Stimulated activated CD4-positive, alpha-beta T cell treated with anti-CD3 and anti-CD28 coated beads, Interleukin-2, amount 100 ng/mL, for 4 hours (primary cell): ENCODE measurements around the gene AP1S2.
"Not testable (repeated sequence)": the region's sequence is repeated elsewhere in the genome, so short reads cannot be mapped to it uniquely, and the experiment has no call there.

Experiments
- DNase-seq: peaks from one replicate; pipeline ENCODE4 v3.0.0-alpha.2; 2020; ENCODE audit warnings: low read depth

AP1S2 gene

DNA sequence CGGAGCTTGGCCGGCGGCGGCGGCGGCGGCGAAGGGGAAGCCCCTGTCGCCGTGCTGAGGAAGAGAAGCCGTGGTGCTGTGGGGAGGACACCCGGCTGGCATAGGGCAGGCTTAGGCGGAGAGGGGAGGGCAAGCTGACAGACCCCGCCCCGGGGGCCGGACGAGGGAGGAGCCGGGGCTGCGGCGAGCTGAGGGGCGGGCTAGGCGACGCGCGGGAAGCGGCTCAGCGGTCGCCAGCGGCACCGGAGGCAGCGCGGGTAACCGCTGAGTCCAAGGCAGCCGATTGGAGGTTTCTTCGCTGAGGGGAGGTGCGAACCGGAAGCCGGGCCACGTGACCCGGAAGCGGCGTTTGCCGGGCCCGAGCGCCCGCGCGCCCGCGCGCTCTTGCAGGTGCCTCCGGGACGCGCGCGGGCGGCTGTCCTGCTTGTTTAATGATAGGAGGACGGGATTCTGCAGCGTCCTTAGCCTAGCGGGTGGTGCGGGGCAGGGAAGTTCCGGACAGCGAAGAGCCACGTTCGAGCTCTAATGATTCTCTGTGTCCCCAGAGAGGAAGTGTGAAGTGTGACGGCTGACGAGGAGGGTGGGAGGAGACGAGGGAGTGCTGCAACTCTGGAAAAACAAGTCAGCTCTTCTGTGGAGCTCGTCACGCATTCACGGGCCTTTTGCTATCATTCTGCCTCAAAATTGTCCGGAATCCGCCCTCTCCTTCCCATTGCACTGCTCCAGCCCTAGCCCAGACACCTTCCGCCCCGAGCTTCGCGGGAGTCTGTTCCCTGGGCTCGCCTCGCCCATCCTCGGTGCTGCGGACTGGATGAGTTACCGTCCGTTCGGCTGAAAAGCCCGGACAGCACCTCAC lies at the start of gene AP1S2:
Gene AP1S2 (minus strand): TSS at position 102 of the 856 bp plus-strand sequence. CDS start 2,289 bp downstream, outside the sequence.
- peak; percentile 88 for DNase-seq

DNA sequence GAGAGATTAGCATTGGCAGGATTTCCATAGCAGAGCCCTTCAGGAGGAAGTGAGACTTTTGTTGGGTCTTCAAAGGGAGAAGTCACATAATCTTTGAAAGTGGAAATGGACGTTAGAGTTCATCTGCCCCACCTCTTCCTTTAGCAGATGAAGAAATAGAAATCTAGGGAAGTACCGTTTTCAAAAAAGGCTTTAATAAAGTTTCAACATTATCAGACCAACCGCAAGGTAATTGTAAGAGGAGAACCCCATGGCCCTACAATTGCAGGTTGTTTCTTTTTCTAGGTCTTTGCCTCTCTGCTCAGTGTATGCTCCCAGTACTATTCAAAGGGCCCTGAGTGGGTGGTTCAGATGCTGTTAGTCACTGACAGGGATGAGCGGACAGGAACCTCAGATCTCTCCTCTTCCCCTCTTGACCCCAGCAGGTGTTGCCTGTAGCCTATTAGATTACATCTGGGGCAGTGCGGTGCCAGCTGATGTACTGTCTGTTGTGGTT lies 48.6 kb upstream of the AP1S2 start:
- DNase-seq: no peak

DNA sequence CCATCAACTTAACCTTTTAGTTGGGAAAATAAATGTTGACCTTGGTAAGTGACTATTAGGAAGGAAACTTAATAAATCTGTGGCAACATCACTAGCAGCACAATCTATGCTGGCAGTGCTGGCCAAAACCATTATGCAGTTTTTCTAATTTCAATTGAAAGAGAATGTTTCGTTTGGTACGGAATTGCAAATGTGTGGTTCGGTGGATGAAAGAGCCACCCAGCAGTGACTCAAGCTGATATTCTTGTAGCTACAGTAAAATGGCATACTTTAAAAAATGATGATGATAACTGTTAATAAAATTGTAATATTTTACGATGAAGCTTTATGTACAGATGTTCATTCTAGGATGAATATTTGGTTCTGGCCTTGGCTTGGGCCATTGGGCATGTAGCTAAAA lies 40.7 kb upstream of the AP1S2 start:
- DNase-seq: no peak

DNA sequence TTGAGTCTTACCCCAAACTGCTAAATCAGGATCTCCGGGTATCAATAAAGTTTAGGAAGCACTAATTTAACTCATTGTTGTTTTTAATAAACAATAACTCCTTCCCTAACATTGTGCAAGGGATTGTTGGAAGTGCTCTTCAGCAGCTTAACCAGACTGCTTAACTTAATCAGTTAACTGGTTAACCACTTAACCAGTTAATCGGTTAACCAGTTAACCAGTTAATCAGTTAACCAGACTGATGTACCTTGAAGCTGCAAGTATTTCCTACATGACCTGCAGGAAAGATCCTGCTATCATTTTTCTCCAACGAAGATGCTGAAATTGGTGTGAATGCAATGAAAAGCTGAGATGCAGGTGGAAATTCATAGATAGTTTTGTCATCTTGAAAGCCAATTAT lies 40.1 kb upstream of the AP1S2 start:
- no peak for DNase-seq

DNA sequence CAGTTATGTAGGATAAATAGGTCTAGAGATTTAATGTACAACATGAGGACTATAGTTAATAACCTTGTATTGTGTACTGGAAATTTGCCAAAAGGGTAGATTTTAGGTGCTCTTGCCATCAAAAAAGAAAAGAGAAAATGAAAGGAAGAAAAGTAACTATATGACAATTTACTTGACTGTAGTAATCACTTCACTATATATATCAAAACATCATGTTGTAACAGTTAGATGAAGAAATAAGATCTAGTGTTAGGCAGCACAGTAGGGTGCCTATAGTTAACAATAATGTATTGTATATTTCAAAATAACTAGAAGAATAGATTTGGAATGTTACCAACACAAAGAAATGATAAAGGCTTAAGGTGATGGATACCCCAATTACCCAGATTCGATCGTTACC lies 35.9 kb upstream of the AP1S2 start:
- no peak for DNase-seq

DNA sequence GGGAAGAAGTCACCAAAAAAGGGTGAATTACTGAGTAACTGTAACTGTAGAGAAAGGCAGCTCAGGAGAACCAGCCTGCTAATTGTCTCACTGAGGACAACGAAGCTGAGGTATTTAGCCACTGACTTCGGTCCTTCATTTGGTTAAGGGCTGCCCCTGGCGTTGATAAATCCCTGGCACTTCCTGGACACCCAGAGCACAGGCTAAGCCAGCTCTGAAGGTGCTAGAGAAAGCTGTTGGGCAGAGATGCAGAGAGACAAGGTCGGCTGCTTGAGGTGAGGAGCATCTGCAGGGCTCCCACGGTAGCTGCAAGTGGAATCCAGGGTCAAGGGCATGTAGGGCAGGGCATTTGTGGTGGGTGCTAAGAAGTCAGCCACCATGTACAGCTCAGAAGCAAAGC lies 33.4 kb upstream of the AP1S2 start:
- DNase-seq: no peak

DNA sequence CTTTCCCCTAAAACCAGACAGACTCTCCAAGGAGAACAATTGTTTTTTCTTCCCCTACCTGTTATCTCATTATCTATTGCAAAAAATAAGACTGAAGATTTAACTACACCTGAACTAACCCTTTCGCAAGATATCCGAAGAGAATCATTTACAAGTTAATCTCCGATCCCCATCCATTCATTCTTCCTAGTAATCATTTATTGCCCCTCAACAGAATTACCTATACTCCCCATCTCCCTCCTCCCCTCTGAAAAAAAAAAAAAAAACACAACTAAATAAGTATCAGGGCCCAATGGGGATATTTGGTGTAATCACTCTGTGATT lies 28.9 kb upstream of the AP1S2 start:
- DNase-seq: no peak

DNA sequence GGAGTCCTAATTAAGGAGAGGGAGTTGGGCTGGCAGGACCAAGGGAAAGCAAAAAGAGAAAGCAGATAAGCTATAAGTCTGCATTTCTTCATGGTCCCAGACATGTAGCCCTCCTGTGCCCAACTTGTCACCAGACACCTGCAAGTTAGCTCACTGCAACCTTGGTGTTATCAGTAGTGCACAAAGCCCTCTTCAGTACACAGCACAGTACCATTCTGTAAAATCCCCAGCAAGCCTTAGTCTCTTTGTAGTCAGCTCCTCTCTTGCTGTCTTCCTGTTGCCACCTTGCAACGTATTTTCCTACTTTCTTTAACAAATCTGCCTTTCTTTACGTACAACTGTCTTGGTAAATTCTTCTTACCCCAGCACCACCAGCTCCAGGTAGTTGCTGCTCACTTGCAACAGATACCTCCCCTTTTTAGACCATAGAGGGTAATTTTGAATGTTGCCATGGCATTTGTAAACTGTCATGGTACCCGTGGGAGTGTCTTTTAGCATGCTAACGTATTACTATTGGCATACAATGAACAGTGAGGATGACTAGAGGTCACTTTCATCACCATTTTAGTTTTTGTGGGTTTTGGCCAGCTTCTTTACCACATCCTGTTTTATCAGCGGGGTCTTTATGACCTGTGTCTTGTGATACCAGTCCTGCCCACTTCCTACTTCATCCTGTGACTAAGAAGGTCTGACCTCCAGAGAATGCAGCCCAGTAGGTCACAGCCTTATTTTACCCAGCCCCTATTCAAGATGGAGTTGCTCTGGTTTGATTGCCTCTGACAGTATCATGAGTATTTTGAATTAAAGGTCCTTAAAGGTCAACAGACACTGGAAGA lies 28.3 kb upstream of the AP1S2 start:
- no peak for DNase-seq

DNA sequence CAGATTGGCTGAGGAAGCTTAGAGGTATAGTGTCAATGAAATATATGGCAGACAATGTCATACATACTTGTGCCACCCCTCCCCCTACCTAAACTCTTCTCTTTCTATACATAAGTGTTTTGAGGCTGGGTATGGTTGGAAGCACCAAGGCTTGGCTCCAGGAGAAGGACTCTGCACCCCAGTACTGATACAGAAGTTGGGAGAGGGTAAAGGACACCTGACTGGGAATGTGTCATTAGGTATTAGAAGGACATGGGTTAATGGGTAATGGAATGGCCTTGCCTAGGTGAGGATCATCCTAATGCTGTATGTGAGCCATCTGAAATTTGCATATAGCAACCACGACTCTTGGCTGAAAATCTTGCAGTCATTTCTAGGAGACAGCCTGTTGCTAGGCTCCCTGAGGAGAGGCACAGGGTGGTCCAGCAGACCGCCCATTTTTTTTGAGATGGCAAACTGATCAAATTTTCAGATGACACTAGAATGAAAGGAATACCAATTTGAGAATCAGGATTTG lies 26.8 kb upstream of the AP1S2 start:
- no peak for DNase-seq

DNA sequence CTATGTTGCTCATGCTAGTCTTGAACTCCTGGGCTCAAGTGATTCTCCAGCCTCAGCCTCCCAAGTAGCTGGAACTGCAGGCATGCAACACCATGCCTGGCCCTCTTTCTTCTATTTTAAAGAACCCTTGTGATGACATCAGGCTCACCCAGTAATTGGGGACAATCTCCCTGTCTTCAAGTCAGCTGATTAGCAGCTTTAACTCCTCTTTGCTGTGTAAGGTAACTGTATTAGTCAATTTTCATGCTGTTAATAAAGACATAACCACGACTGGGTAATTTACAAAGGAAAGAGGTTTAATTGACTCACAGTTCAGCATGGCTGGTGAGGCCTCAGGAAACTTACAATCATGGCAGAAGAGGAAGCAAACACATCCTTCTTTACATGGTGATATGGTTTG lies 23.3 kb upstream of the AP1S2 start:
- not testable (repeated sequence) for DNase-seq

DNA sequence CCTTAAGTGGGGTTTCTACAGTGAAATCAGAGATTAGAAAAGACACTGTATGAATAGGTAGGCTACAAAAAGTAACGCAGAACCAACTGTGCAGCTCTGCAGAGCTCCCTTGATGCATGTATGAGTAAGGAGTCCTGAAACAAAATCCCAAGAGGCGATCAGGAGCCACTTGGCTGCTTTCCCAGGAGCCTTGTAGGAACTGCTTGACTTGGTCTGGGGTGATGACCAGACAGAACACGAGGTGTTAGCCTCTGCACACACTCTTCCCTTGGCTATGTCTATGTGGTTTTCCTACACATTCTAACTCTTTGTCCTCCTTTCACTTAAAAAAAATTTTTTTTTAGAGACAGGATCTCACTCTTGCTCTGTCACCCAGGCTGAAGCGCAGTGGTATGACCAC lies 22.8 kb upstream of the AP1S2 start:
- no peak for DNase-seq

DNA sequence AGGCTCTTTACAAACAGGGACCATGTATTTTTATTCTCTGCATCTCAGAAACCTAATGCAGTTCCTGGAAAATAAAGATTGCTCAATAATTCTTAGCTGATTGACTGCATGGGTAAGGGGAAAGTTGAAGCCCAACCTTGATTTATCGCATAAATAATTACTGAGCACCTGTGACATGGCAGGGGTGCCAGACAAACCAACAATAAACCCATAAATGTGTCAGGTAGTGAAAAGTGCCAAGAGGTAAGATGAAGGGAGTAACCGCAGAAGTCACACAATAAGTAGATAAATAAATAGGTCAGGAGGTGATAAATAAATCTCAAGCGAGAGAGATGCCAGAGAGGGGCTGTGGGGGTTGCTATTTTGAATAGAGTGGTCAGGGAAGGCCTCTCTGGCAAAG lies 20.1 kb upstream of the AP1S2 start:
- no peak for DNase-seq

DNA sequence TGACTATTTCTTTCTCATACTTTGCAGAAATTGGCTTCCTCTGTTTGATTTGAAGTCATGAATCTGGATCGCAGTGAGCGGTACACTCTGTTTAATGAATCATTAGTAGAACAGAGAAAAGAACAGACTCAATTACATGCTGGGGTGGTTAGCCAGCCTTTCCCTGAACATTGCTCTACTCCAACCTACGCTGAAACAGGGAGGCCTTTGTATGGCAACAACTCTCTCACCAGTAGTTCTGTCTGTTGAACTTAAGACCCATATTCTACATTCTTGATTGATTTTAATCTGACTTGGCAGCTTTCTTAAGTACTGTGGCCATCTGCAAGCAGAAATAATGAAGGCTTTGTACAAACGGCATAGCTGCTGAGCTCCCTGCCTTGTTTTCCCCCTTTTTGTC lies 19.0 kb upstream of the AP1S2 start:
- no peak for DNase-seq

DNA sequence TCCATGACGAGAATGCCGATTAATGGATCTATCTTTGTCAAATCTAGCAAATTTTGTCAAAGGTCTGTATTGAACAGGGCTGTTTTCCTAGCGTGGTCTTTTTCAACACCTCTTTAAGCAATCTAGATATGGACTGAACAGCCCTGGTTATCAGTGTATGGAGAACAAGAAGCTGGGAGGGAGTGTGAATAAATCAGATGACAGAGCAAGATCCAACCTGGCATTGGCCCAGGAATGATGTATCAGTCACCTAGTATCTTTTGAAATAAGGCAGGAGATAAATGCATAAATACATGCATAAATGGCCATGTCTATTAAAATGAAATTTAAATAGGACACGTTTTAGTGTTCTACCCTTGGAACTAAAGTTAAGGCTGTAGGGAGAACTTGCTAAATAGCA lies 15.7 kb upstream of the AP1S2 start:
- DNase-seq: no peak

DNA sequence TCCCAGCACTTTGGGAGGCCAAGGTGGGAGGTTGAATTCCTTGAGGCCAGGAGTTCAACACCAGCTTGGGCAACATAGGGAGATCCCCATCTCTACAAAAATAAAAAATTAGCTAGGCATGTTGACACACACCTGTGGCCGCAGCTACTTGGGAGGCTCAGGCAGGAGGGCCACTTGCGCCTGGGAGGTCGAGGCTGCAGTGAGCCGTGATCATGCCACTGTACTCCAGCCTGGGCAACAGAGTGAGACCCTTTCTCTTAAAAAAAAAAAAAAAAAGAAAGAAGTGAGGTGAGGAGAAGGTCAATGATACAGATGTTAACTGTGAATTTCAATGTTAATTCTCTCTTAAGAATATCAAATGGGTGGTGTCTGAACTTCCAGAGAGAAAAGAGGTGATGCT lies 15.1 kb upstream of the AP1S2 start:
- no peak for DNase-seq

DNA sequence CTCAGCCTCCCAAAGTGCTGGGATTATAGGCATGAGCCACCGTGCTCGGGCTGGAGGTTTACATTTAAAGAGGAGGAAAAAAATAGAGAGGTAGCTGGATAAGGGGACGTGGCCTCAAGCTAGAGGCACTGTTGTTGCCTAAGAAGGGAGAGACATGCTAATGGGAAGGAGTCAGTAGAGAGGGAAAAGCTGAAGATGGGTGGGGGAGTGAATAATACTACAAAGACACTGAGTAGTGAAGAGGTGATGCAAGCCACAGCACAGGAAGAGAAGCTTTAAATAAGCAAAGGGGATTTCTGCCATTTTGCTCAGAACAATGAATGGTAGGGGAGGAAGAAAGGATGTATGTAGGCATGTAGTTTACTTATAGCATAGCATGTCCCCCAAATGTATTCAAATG lies 11.5 kb upstream of the AP1S2 start:
- DNase-seq: no peak

DNA sequence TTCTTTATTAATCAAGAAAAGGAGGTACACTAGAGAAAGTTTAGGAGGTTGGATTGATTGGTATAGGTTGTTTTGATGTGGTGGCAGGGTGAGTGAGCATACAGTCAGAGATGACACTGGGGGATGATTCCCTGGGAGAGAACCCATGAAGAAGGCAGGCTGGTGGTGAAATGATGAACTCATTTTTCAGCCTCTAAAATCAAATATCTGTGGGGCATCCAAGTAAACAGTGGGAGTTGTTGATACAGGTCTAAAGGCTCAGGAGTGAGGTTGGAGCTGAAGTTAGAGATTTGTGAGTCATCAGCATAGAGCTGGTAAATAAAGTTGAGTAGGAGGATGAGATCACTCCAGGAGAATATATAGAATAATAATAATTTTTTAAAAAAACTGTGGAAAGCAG lies 10.0 kb upstream of the AP1S2 start:
- DNase-seq: no peak

DNA sequence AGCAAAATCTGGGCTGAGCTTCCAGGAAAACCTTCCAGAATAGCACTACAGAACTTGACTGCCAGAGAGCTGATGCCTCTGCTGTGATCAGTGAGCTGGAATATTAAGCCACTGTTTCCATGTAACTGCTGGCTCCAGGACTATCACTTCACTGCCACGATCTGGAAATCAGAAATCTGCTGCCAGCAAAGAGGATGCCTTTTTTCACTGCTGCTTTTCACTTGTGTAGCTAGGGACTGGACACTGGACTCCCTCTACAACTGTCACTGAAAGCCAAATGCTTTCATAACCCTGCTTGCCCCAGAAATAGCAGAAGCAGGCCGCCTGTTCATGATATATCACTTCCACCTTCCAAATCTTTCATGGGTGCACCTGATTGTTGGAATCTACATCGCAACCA lies 9.4 kb upstream of the AP1S2 start:
- no peak for DNase-seq

DNA sequence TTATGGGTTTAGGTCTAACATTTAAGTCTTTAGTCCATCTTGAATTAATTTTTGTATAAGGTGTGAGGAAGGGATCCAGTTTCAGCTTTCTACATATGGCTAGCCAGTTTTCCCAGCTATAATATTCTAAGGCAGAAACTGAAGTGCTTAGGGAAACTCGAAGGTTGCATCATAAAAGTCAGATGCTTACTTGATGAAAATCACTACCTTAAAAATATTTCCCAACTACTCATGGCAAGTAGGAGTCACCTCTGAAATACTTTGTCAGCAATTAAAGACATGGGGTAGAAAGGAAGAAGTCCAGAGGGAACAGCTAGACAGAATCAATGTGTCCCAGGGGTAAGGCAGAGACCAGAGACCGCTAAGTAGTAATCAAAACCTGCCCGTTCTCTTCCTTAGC lies 6.3 kb upstream of the AP1S2 start:
- DNase-seq: no peak

DNA sequence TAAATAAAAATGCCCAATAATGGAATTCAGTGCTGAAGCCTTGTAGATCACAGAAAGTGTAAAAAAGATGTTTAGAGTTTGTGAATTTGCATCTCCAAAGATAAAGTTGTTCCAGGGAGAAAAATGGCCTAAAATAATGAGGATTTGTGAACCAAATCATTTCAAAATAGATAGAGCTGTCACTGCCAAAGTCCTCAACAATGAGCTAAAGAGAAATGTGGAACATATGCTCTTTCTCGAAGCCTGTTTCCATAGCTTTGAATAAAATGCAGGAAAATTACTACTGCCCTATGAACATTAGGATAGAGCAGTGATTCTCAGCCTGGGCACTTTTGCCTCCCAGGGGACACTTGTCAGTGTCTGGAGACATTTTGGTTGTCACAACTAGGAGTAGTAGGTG lies 3.4 kb upstream of the AP1S2 start:
- no peak for DNase-seq

DNA sequence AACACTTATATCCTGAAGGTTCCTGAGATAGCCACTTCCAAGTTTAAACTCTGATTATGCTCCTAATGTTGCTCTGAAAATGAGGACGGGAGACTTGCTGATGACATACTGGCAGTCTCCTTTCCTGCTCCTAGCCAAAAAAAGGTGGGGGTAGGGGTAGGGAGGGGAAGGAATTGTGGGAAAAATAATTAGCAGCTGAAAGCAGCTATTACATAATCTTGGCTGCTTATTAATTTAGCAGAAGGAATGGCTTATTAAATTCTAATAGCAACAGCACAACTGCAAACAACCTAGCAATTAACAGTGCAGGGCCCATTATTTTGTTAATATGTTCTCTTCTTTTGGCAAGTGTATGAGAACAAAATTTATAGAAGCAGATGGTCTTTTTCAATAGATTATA lies 2.0 kb upstream of the AP1S2 start:
- DNase-seq: no peak

DNA sequence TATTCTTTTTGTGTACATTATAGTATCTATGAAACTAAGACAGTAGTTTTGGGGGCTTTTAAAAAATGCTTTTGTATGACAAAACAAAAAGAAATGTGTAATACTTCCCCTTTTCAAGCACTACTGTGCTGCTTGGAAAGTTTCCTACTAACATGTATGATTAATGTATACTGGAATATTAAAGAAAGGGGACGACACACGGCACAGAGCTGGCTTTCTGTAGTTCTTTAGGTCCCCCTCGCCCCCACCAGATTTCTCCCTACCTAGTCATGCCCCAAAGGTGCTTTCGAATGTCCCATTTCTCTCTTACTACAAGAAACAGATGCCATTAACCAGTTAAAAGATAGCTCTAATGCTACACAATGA lies 1.6 kb upstream of the AP1S2 start:
- no peak for DNase-seq

DNA sequence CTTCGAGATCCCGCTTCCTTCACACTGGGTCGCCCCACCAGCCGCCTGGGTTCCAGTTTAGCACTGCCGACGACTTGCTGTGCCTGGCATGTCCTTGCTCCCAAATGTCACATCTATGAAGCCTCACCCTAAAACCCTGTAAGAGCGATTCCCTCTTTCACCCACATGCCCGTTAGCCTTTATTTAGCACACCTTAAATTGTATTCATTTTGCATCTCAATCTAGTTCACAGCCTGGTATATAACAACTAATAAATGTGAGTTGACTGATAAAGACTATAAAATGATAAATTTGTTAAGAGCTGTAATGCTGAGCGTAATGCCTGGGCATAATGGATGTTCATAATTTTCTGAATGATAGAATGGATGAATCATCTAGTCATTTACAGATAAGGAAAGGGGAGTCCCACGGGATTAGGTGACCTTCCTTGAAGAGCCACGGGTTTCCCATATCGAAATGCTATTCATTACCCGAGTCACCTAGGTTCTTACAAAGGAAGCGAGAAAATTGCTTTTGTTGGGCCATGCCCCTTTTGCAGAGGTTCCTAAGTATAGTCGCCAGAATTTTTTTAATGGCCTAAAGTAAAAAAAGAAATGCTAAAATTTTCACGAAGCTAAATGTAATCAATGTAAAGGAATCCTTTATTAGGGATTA lies 1.1 kb upstream of the AP1S2 start:
- no peak for DNase-seq
